SK-N-SH treated with all-trans-retinoic acid at 6 μM for 48 hours (cell line): Measurements from ENCODE around the gene PRMT2.

Experiments used
- ATAC-seq: fragments of 200-7000 bp; cut with Tn5 transposase; 3 replicates; pipeline ENCODE4 v1.9.1; 2020; ENCODE audit warnings: mild to moderate bottlenecking, moderate library complexity
- ARNTL ChIP-seq: fragments of 450-650 bp; formaldehyde crosslinking; IDR thresholded peaks from 2 replicates; pipeline ENCODE4 v1.5.0; 2020; ENCODE audit warnings: low read depth, mild to moderate bottlenecking, moderate library complexity, borderline replicate concordance
- CREB5 ChIP-seq: fragments of 250-450 bp; sonication (Bioruptor Pico); IDR thresholded peaks from 2 replicates; pipeline ENCODE4 v1.5.1; 2020; ENCODE audit warnings: low read depth, mild to moderate bottlenecking, moderate library complexity
- CSDC2 ChIP-seq: fragments of 250-450 bp; sonication (Bioruptor Pico); IDR thresholded peaks from 2 replicates; pipeline ENCODE4 v1.5.0; 2020; ENCODE audit warnings: mild to moderate bottlenecking, moderate library complexity
- CSRNP3 ChIP-seq: fragments of 250-450 bp; sonication (Bioruptor Pico); IDR thresholded peaks from 2 replicates; pipeline ENCODE4 v1.5.1; 2021; ENCODE audit warnings: mild to moderate bottlenecking, moderate library complexity
- GLIS3 ChIP-seq: fragments of 250-450 bp; sonication (Bioruptor Pico); IDR thresholded peaks from 2 replicates; pipeline ENCODE4 v1.5.0; 2020; ENCODE audit warnings: mild to moderate bottlenecking, moderate library complexity
- ISL1 ChIP-seq: fragments of 250-450 bp; sonication (Bioruptor Pico); IDR thresholded peaks from 2 replicates; pipeline ENCODE4 v2.1.2; 2022; ENCODE audit warnings: mild to moderate bottlenecking, moderate library complexity
- PATZ1 ChIP-seq: fragments of 250-450 bp; sonication (Bioruptor Pico); IDR thresholded peaks from 2 replicates; pipeline ENCODE4 v1.8.0; 2020; ENCODE audit warnings: mild to moderate bottlenecking, moderate library complexity, borderline replicate concordance
- POU6F1 ChIP-seq: fragments of 250-450 bp; sonication (Bioruptor Pico); IDR thresholded peaks from 2 replicates; pipeline ENCODE4 v1.8.0; 2021; ENCODE audit warnings: low read depth, mild to moderate bottlenecking, moderate library complexity, borderline replicate concordance
- PPARA ChIP-seq: fragments of 250-450 bp; sonication (Bioruptor Pico); IDR thresholded peaks from 2 replicates; pipeline ENCODE4 v1.5.0; 2020; ENCODE audit warnings: mild to moderate bottlenecking, borderline replicate concordance
- RARB ChIP-seq: fragments of 250-450 bp; sonication (Bioruptor Pico); IDR thresholded peaks from 2 replicates; pipeline ENCODE4 v1.8.0; 2021; ENCODE audit warnings: mild to moderate bottlenecking, moderate library complexity
- SNAI2 ChIP-seq: fragments of 250-450 bp; sonication (Bioruptor Pico); IDR thresholded peaks from 2 replicates; pipeline ENCODE4 v1.5.0; 2020; ENCODE audit warnings: mild to moderate bottlenecking, moderate library complexity
- TCF4 ChIP-seq: fragments of 250-450 bp; sonication (Bioruptor Pico); IDR thresholded peaks from 2 replicates; pipeline ENCODE4 v1.8.0; 2021; ENCODE audit warnings: mild to moderate bottlenecking, moderate library complexity, borderline replicate concordance
- TSHZ2 ChIP-seq: fragments of 250-450 bp; sonication (Bioruptor Pico); IDR thresholded peaks from 2 replicates; pipeline ENCODE4 v1.5.0; 2020; ENCODE audit warnings: mild to moderate bottlenecking, moderate library complexity
- ZFP3 ChIP-seq: fragments of 250-450 bp; sonication (Bioruptor Pico); IDR thresholded peaks from 2 replicates; pipeline ENCODE4 v1.5.0; 2020; ENCODE audit warnings: mild to moderate bottlenecking, moderate library complexity
- ZFP30 ChIP-seq: fragments of 450-650 bp; formaldehyde crosslinking; IDR thresholded peaks from 2 replicates; pipeline ENCODE4 v1.5.0; 2022; ENCODE audit warnings: mild to moderate bottlenecking, moderate library complexity
- ZNF70 ChIP-seq: fragments of 450-650 bp; formaldehyde crosslinking; IDR thresholded peaks from 2 replicates; pipeline ENCODE4 v1.5.0; 2020; ENCODE audit warnings: mild to moderate bottlenecking, moderate library complexity

PRMT2 gene

GRCh38 chr21:46598581-46599572 is 36.6 kb upstream of the PRMT2 start:
- peak; percentile 88 for ATAC-seq
- TF ChIP-seq ZFP30 (CRISPR knock-in tag) (no peak), ZFP3 (CRISPR knock-in tag) (peak; percentile 78; the same call in 1 of the 2 replicates)

GRCh38 chr21:46600305-46600704 is 35.2 kb upstream of the PRMT2 start:
- TF ChIP-seq CSRNP3 (CRISPR knock-in tag) (no peak), ZNF70 (CRISPR knock-in tag) (no peak), TCF4 (no peak), CREB5 (CRISPR knock-in tag) (no peak)
- no peak for ATAC-seq

GRCh38 chr21:46600978-46601377 is 34.5 kb upstream of the PRMT2 start:
- no peak for ATAC-seq
- no peak for TF ChIP-seq SNAI2 (CRISPR knock-in tag)
- TF ChIP-seq CSDC2 (CRISPR knock-in tag) = no peak
- TF ChIP-seq ARNTL (CRISPR knock-in tag) = no peak
- TF ChIP-seq ISL1 (CRISPR knock-in tag) = no peak
- no peak for TF ChIP-seq ZNF70 (CRISPR knock-in tag)
- no peak for TF ChIP-seq ZFP3 (CRISPR knock-in tag)
- no peak for TF ChIP-seq ZFP30 (CRISPR knock-in tag)
- TF ChIP-seq PPARA (CRISPR knock-in tag) = no peak
- no peak for TF ChIP-seq GLIS3 (CRISPR knock-in tag)
- TF ChIP-seq CSRNP3 (CRISPR knock-in tag) = no peak
- no peak for TF ChIP-seq POU6F1
- TF ChIP-seq RARB (CRISPR knock-in tag) = no peak
- no peak for TF ChIP-seq TSHZ2 (CRISPR knock-in tag)
- no peak for TF ChIP-seq PATZ1 (CRISPR knock-in tag)
